SW480 (cell line): Measurements from ENCODE around the gene FNBP1.

Experiments
- DNase-seq: peaks from one replicate; pipeline ENCODE4 v3.0.0-alpha.2; 2016; ENCODE audit warnings: low spot score

Gene FNBP1

DNA sequence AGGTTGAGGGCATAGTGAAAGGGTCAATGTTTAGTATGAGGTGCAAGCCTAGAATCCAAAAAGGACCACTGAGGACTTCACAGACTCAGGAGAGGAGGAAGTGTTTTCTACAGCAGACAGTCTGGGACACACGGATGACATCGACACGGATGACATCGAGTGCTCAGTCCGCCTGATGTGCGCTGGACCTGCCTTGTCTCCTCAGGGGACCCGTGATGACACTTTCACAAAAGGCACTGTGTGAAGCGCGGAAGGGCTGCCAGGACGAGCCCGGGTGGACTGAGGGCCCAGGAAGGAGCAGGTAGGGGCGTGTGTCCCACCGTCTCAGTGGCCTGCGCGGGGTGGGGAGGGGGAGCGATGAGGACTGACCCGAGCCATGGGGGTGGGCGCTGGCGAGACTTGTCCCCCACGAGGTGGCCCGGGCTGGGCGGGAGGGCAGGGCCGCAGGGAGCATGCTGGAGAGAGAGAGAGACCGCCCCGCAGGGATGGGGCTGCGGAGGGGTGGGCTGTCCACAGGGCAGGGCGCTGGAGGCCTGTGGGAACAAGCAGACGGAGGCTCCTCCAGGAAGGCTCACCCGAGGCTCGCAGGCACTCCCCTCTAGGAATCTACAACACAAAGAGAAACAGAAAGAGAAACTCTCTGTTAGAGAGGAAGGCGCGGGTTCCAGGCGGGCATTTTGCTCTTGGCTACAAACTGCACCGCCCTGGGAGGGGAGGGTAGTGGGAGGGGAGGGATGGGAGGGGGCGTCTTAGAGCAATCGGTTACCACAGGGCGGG is 152.9 kb downstream of the FNBP1 start:
- DNase-seq: no peak

DNA sequence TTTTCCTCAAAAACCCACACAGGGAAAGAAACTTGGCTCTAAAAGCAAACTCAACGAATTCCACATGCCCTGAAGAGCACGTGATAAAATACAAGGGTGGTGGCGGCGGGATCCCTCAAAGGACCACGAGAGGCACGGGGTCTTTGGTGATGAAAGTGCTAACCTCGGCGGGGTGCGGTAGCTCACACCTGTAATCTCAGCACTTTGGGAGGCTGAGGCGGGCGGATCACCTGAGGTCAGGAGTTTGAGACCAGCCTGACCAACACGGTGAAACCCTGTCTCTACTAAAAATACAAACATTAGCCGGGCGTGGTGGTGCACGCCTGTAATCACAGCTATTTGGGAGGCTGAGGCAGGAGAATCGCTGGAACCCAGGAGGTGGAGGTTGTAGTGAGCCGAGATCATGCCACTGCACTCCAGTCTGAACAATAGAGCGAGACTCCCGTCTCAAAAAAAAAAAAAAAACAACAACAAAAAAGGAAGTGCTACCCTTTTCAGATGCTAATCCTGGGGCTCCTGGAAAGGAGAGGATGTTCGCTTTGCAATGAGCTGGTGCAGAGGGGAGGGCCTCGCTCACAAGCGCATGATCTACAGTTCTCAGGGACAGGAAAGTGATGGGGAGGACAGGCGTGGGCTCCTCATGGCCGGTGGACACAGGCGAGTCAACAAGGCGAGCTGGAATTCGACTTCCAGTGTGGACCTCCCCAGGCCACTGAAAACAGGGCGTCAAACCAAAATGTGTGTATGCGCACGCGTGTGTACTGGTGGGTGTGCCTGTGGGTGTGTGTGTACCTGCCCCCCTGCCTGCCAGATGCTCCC is 153.7 kb downstream of the FNBP1 start:
- DNase-seq: no peak

DNA sequence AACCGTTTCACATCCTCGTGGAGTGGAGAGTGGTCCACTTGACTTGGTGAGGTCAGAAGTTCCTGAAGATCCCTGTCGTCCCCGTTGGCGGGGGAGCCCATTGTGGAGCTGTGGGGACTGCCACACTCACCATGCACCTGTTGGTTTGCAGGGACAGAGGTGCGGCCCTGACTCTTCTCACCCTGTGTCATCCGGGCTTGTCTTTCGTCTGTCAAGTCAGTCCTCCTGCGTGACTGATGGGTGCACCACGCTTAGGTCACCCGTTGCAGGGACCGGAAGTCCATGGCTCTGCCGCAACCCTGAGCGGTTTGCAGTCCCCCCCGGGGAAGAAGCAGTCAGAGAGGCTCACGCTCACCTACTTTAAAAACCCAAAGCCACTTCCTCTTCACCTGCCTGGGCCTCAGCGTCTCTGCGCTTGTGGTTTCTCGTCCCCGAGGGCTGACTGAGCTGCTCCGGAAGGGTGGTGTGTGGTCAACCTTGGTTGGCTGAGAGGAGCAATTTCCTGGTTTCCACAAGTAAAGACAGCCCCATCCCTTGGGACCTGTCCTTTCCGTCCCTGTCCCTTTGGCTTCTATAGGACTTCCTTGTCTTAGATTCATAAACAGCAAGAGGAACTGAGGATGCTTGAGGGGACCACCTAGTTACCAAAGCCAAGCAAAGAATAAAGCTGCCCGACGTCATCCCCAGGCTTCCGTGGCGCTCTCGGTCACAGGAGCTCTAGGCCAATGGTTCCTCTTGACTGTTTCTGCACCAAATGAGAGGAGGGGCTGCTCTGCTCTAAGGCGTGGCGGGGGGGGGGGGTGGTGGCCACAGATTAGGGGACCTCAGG is 154.5 kb downstream of the FNBP1 start:
- DNase-seq: peak; percentile 95

DNA sequence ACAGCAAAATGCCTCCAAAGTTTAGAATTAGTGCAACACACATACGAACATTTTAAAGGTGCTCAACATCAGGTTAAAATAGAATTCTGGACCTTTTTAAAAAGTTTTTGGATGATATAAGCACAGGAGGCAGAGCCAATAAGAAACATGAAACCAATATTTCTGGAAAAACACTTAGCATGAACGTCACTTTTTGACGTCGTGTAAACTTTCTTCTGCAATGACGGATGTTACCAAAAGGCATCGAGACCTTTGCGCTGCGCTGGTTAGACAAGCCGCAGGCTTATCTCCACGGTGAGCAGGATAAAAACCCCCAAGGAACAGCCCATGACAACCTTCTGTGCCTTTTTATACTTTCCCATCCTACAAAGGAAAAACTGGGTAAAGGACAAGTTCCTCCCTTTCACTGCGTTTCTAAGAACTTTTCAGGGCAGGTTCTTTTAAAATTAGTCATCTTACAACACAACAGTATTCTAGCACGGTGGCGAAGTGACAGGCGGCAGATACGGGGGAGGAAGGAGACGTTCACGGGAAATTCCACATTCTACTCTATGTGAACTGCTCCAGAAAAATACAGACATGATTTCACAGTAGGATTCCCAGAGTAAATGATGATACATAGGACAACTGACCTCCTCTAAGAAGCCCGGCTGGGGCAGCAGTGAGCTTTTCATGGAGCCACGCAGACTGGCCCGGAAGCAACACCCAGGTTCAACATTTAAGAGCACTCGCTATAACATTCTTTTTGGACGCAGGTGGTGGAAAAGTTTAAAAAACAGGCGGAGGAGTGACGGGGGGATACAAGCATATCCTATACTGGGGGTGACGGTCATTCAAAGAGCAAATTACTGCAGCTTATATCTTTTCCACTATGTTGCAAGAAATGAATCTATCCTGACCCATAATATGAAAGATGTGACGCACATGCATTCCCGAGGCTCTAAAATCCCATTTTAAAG is 155.4 kb downstream of the FNBP1 start:
- DNase-seq: peak; percentile 81

DNA sequence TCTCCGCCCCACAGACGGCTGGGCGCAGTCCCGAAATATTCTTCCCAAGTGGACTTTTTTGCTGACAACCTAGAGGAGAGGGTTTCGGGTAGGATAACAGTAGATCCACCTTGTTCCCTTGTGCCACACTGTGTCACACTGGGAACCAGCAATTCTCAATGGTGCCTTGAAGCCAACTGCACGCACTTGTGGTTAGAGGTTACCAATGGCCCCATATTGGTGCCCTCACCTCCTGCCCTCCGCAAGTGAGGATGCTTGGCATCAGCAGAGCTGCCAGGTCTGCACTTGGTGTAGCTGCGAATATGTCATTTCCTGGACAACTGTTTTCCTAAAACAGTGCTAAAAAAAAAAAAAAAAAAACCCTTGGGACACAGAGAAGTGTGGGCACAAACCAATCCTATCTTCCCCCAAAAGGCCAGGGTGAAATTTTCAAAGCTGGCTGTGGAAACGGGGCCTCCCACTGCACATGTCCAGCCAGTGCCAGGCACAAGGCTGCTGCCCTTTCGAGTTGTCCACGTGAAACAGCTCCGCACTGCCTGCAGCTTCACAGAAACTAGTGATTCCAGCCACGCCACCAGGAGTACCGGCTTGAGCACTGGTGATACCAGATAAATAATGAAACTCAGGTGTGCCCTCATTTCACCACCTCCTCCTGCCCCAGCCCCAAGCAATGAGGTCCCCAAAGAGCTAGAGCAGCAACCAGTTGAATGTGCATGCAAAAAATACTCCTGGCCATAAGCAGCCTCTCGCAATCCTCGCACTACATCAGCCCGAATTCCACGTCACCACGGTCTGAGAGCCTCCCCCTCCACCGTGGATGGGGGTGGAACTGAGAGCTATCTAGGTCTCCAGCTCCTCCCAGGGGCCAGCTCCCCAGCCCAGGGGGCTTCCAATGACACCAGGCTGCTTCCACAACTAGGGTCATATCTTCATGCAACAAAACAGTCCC is 156.5 kb downstream of the FNBP1 start:
- no peak for DNase-seq

DNA sequence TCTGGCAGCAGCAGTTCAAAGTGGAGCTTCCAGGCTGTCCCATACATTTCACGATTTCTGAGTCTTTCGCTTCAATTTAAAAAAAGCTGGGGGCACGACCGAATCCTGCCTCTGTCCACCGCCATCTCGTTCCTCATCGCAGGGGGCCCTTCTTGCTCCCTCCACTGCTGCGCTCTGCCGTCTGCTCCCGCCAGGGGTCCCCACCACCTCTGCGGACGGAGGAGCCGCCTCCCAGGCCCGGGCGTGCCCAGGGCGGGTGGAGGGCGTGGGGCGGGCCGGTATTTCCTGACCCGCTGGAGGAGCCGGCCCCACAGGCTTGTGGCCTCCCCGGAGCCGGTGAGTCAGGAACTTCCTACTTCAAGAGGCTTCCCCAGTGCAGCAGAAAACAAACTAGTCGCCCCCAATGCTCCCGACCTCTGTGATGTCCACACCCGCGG is 157.3 kb downstream of the FNBP1 start:
- peak; percentile 85 for DNase-seq

DNA sequence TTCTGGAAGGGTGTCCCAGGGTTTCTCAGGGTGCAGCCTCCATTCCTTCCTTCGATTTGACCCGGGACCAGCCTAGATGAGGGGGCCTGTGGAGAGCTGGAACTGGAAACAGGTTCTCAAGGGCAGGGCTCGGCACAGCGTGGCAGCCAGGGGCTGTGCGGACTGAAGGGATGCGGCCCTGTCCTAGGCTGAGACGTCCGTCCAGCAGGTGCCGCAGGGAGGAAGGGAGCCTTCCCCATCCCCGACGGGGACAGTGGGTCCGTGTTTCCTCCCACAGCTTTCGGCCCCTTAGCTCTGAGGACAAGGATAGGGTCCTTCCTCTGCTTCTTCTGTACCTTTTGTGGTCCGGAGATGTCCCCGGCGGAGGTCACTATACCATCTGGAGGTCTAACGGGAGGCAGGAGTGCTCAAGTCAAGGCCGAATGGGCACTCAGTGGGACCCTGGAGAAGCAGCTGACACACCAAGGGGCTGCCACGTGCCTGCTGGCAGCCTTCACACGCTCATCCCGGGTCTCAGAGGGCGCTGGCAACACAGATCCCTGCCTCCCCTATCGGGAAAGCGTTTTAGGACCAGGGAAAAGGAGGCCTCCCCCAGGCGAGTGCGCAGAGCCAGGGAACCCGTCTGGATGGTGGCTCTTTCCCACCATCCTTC is 157.8 kb downstream of the FNBP1 start:
- no peak for DNase-seq

DNA sequence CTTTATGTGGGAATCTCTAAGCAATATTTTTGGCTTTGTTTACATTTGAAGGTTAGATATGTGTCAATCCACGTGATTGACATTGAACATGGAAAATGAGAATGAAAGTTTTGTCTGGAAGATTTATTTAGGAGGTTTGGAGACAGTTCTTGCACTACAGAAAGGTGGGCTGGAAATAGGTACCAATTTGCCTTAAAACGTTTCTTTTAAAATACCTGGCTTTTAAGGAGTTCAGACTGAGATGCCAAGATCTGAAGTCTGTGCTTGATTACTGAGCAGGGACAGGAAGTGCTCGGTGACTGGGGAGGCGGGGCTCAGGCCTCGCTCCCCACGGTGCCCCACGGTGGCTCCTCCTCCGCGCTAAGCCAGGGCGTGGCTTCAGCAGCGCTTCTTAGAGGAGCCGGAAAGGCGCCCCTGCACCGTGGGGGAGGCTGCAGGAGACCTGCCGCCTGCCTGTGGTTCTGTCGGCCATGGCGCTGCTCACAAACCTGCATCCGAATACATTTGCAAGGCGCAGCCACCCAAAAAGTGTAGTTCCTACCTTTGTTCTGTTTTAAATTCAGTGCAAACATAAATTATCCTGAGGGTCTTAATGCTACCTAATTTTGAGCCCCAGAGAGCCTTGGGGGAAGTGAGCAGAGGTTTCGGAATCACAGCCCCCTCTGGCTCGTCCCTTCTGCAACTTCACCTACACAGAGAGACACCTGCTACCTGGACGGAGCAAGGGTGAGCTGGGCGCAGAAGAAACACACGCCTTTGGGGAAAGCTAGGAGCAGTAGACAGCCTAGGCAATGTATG is 158.6 kb downstream of the FNBP1 start:
- peak; percentile 79 for DNase-seq

DNA sequence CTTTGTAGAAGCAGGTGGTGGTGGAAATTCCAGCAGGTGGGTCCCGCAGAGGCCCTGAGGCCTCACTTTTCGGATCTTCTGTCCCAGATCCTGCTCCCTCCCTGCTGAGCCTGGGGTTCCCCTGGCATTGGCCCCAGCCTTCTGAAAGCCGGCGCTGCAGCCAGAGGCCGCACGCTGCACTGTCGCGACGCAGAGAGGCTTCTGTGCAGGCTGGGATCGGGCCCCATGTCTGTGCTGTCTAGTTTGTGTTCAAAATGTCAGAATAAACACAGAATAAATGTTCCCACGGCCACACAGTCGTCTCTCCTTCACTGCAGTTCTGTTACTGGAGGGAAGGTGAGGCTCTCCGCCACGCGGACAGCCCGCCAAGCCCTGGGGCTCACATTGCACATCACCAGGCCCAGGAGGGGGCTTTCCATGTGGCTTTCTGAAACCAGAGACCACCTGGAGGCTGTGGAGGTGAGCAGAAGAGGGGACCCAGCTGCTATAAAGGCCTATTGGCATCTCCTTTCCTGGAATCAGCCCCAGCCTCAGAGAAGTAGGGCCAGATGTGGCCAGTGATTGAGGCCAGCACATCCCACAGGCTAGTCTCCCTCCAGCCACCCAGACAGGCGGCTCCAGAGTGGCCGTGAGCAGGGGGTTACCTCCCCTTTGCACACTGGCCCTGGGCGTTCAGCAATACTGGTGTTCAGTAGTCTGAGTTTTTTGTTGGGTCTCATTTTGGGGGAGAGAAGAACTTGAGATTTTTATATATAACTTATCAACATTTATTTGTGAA is 161.3 kb downstream of the FNBP1 start:
- no peak for DNase-seq

DNA sequence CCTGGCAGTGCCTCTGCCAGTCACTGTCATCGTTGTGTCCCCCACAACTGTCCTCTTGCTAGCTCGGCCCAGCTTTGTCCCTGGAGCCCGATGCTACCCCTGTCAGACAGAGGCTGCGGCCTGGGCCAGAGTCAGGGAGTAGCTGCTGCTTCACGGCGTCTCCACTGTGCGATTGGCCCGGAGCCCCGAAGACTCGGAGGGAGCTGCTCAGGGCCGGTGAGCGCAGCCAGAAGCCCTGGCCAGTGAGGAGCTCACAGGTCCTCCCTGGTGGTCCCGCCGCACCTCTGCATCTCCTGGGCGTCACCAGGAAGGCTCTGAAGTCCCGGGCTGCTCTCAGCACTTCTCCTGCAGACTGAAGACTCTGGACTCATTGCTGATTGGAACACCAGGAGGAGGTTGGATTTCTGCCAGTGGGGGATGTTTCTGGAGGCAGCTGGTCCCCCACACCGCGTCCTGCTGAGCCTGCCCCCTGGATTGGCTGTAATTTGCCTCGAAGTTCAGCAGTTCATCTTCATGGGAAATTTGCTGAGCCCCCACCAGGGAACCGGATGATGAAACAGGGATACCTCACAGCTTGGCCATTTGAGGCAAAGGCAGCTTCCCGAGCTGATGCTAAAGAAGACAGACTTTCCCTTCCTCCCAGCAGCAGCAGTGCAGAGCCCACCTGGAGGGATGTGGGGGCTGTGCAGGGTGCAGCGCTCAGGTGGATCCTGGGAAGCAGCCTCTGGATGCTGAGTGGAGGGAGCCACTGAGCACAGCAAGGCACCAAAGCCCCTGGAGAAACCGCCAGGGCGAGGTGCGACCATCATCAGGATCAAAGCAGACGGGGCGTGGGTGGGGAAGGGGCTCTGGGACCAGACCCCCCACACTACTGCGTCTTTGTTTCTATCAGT is 162.1 kb downstream of the FNBP1 start:
- no peak for DNase-seq

DNA sequence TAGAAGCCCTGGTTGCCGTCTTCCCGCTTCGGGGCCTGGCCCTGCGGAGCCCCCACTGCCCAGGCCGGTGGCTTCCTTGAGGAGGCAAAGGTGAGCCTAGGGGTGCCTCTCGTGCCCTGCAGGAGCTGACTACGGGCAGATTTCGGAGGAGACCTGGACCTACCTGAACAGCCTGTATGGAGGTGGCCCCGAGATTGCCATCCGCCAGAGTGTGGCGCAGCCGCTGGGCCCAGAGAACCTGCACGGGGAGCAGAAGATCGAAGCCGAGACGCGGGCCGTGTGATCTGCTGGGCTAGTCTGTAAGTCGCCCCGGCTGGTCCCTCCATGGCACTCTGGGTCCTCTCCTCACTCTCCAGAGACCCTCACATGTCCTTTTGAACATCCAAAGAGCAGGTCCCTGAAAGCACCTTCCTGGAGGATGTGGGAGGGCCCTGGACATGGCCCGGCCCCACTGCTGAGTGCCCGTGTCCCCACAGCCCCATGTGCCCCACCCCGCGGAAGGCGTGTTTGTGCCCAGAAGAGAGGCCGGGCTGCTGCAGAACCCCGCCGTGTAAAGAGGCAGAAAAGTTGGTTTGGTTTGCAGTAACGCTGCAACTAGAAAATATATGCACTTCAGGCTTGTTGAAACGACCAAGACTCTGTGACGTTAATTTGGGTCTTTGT is 162.9 kb downstream of the FNBP1 start:
- no peak for DNase-seq

DNA sequence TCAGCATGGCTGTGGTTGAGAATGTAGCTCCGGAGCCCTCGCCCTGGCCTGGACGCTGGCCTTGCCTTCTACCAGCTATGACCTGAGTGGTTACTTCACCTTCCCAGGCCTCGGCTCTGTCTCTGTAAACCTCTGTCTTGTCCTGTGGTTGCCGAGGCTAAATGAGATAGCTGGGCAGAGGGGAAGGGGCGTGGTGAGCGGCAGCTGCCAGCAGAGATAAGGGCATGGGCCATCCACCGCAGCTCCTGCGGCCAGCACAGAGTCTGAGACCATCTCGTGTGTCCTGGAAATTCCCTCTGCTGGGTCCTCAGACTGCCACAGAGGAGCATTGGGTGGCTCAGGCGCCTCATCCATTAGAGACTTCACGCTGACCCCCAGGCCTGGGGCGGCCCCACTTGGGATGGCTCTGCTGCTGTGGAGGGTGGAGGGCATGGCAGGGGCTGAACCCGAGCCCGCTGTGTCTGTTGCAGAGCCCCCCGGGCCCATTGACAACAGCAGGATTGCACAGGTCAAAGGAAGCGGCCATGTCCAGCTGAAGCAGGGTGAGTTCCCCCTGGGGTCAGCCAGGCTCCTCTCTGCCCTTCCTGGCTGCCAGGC is 163.8 kb downstream of the FNBP1 start:
- no peak for DNase-seq

DNA sequence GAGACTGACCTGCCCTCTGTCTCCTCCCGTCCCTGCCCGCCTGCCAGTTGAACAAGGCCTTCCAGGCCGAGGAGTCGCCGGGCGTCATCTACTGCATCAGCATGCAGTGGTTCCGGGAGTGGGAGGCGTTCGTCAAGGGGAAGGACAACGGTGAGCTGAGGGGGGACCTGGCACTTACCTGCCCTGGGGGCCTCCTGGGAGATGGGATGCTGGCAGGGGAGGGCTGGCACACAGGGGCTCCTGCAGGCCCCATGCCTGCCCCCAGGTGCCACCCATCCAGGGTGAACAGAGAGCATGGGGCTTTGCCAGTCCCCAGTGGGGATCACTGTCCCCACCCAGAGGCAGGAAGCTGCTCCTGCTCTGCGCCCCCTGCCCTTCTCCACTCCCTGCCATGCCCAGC is 164.7 kb downstream of the FNBP1 start:
- no peak for DNase-seq

DNA sequence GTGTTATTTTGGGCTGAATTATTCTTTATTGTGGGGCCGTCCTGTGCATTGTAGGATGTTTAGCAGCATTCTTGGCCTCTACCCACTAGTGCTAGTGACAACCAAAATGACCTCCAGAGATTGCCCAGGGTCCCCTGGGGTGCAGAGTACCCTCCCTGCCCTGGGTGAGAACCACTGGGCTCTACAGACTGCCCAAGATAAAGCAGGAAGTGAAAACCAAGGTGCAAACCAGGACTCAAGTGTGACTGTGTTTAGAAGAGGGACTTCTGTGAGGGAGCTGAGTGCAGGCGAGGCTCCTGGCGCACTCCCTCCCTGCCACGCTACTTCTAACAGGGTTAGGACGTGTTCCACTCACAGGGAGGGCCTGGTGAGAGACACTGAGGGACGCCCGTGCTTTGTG is 166.2 kb downstream of the FNBP1 start:
- no peak for DNase-seq

DNA sequence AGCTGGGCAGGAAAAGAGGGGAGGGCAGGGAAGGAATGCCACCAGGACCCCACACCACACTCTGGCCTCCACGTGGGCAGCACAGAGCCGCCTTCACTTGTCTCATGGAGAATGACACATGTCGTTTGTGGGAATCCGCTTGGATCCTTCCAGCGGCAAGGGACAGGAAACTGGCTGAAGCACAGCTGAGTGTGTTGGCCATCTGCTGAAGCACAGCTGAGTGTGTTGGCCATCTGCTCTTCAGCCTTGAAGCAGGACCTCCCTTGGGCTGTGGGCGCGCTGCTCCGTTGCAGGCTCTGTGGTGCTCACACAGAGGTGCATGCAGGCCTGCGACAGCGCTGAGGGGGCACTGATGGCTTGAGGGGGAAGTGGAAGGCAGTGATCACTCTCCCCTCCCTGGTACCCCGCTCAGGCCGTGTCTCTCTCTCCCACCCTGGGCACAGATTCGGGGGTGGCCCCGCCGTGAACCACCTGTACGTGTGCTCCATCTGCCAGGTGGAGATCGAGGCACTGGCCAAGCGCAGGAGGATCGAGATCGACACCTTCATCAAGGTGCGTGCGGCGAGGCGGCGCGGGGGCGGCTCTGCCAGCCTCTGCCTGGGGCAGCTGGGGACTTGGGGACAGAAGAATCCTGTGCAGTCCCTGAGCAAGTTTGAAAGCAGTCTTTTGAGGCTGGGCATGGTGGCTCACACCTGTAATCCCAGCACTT is 167.1 kb downstream of the FNBP1 start:
- DNase-seq: no peak
